Gastroesophageal sphincter (tissue), 3 donors: ENCODE measurements around the gene PRKRA.

ENCODE experiments used
- EP300 ChIP-seq: sonication (generic); formaldehyde crosslinking; IDR thresholded peaks from one replicate; pipeline ENCODE4 v1.6.1; 2017; ENCODE audit warnings: antibody characterized with exemption, mild to moderate bottlenecking
- POLR2A ChIP-seq, 2 donors: fragments of 450-650 bp; IDR thresholded peaks; one replicate each; pipeline ENCODE4 v1.6.1; 2017; ENCODE audit warnings: antibody characterized with exemption in 2 of 2, mild to moderate bottlenecking in 2 of 2, moderate library complexity in 1 of 2
- POLR2AphosphoS5 ChIP-seq: sonication (generic); formaldehyde crosslinking; IDR thresholded peaks from one replicate; pipeline ENCODE4 v1.6.1; 2017; ENCODE audit warnings: antibody characterized with exemption
- TF ChIP-seq, protein P1 (sequence below), 4 experiments: fragments of 200-600 bp in 2 of 4; fragments of 450-650 bp in 2 of 4; sonication (generic) in 1 of 4; IDR thresholded peaks; one replicate each; pipeline ENCODE4 v1.5.1; 2017 to 2019; ENCODE audit warnings: antibody characterized with exemption in 4 of 4, mild to moderate bottlenecking in 2 of 4, moderate library complexity in 2 of 4

DNA sequence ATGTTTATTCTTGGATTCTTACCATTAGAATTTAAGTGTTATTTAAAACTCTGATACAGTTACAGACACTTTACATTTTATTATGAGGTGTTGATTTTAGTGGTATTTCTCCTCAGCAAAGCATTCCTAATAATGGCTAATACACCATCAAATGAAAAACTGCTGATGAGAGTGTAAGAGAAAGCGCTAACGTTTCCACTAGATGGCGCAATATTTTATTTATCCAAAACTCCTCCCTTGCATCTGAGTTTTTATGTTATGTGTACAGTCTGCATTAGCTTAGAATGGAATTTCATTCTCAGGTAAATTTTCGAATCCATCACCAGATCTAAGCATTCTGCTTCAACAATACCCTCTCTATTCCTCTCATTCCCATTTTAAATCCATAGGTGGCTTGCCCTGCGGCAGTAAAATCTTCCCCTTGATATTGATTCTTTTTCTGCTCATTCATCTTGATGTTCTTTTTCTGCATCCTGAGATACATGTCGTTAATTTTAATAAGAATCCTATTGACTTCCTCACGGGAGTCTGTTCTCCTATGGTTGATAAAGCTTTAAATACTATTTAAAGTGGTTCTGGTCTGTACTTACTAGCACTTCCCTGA is 53.9 kb downstream of the PRKRA start:
- TF ChIP-seq EP300 (no peak), POLR2A (IDR thresholded peaks at IDR 0.05) (no peak), POLR2AphosphoS5 (no peak)
- TF ChIP-seq, protein P1, sequence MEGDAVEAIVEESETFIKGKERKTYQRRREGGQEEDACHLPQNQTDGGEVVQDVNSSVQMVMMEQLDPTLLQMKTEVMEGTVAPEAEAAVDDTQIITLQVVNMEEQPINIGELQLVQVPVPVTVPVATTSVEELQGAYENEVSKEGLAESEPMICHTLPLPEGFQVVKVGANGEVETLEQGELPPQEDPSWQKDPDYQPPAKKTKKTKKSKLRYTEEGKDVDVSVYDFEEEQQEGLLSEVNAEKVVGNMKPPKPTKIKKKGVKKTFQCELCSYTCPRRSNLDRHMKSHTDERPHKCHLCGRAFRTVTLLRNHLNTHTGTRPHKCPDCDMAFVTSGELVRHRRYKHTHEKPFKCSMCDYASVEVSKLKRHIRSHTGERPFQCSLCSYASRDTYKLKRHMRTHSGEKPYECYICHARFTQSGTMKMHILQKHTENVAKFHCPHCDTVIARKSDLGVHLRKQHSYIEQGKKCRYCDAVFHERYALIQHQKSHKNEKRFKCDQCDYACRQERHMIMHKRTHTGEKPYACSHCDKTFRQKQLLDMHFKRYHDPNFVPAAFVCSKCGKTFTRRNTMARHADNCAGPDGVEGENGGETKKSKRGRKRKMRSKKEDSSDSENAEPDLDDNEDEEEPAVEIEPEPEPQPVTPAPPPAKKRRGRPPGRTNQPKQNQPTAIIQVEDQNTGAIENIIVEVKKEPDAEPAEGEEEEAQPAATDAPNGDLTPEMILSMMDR (IDR thresholded peaks at IDR 0.05): peak; percentile 54 to 66 (median 58)
